HG03571 (cell line): Measurements from ENCODE around the gene PAQR9.
"Not testable (repeated sequence)": the region's sequence is repeated elsewhere in the genome, so short reads cannot be mapped to it uniquely, and the experiment has no call there.

ENCODE experiments used
- ATAC-seq: cut with Tn5 transposase; IDR thresholded peaks from one replicate; pipeline ENCODE4 v1.9.1; 2021; ENCODE audit not compliant: unreplicated experiment

The PAQR9 gene

GRCh38 chr3:142963516-142964448, at the start of gene PAQR9:
Gene PAQR9, minus strand, starts transcription at chr3:142963674. Its CDS starts 338 bp downstream, at chr3:142963336.
- ATAC-seq = no peak

GRCh38 chr3:143011705-143012104, 48.2 kb upstream of the PAQR9 start:
- ATAC-seq = no peak

GRCh38 chr3:143010024-143010423, 46.5 kb upstream of the PAQR9 start:
- no peak for ATAC-seq

DNA sequence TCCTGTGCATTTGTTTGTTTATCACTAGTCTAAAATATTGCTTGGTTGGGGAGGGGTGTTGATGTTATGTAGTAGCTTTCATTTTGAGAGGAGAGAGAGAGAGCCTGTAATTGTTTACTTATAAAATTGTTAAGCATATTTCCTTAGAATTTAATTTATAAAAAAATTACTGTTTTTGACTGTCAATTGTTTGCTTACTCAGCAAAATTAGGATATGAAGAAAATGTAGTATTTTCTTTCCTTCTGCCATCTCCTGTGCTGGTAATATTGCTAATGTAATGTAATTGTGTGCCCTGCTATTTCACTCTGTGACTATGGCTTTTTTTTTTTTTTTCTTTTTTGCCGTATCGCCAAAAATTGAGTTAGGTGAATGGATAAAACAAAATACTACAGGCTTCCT, 41.3 kb upstream of the PAQR9 start:
- ATAC-seq = no peak

DNA sequence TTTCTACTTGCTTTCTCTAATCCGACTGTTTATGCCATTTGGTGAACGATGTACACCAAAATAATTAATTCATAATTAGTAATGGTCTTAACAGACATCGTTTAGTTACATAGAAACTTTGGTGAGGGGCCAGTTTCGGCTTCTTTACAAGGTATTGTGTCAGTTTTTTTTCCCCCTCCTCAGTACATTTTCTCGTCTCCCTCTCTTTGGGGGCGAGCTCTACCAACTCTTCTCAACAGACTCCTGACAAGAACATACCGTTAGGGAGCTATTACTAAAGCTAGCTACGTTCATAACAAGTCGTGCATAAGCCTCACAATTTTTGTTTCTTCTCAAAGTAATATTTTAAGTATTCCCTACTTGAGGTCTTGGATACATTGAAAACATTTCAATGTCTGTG, 39.3 kb upstream of the PAQR9 start:
- ATAC-seq = no peak

- peak; percentile 21 for ATAC-seq
Measured at GRCh38 chr3:143002083-143002712, 38.7 kb upstream of the PAQR9 start.

DNA sequence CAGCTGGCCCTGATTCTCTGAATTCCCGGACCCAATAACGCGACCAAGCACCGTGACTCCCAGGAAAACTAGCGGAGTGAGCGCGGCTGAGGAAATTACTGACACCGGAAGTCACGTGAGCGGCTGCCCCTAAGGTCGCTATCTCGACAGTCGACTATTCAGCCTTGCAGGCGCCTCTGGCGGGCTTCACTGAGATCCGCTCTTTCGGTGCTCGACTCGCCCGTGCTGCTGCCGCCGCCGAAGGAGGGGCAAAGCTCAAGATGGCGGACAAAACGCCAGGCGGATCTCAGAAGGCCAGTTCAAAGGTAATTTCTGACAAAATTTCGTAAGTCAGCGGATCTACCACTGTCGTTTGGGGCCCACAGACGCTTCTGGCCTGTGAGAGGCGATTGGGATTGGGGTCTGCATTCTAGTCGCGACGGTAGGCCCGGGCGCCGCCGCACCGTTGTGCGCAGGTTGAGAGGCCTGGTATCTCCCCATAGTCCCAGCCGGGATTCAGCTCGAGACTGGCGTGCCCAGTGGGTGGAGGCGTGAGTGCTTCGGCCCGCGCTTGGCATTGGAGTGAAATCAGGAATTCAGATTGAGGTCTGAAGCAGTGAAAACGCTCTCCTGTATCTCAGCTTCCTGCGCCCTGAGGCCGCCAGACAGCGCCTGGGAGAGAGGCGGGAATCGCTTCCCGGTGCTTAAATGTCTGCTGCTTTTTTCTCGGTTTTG, 38.1 kb upstream of the PAQR9 start, which contains the start of gene U2SURP:
Gene U2SURP (plus strand): TSS at position 202 of the 714 bp plus-strand sequence. CDS start 59 bp downstream, at position 261.
- peak; percentile 91 for ATAC-seq

DNA sequence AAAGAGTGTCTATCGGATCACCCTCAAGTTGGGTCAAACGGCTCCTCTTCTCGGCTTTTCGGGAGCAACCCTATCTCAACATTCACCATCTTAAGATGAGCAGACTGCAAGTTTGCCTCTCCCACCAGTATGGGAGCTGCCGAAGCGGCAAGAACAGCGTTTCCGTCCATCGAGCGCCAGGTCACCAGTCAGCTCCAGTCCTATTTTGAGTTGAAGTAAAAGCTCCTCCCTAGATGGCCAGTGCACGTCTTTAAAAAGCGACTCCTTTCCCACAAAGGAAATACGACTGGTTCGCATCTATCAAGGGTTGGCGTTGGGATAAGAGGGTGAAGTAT, 37.5 kb upstream of the PAQR9 start:
- ATAC-seq = peak; percentile 74

DNA sequence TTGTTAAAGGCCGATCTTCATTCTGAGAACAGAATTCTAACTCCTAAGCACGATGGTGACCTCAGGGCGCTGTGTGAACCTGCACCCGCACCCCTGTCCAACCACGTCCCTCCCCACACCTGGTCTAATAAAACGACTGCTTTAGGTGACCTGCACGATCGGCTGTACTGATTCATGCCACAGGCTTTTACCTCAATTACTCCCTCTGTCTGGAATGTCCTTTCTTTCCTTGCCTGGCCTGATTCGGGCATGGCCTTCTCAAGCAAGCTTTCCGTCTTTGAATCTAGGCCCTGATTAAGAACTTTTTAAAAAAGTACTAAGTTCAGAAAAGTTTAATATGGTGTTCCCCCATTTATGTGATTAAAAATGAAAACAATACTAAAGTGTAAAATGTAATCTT, 37.1 kb upstream of the PAQR9 start:
- no peak for ATAC-seq

GRCh38 chr3:142999881-143000280, 36.4 kb upstream of the PAQR9 start:
- ATAC-seq = no peak

- no peak for ATAC-seq
Measured at GRCh38 chr3:142998439-142998838, 35.0 kb upstream of the PAQR9 start.

- ATAC-seq = no peak
Measured at GRCh38 chr3:142997330-142997729, 33.9 kb upstream of the PAQR9 start.

DNA sequence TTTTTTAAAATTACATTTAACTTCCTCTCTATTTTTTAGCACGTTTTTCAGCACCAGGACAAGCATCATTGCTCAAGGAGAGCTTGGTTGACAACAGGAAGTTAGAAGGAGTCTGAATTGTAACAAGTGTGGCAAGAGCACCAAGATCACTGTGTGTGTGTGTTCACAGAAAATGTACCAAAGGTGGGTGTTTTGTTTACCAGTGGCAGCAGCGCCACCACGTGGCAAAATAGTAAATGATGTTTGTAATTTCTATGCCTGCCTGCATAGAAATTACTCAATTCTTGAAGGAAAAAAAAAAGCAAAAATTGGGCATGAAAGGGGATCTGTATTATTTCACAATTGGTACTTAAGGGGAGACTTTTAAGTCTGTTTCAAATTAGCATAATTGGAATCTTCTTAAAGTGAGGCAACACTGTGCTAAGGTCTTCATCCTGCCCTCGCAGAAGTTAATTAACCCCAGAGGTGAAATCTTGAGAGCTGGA, 30.5 kb upstream of the PAQR9 start:
- ATAC-seq = no peak

- no peak for ATAC-seq
Measured at GRCh38 chr3:142992323-142992722, 28.8 kb upstream of the PAQR9 start.

GRCh38 chr3:142990721-142991120, 27.2 kb upstream of the PAQR9 start:
- no peak for ATAC-seq

DNA sequence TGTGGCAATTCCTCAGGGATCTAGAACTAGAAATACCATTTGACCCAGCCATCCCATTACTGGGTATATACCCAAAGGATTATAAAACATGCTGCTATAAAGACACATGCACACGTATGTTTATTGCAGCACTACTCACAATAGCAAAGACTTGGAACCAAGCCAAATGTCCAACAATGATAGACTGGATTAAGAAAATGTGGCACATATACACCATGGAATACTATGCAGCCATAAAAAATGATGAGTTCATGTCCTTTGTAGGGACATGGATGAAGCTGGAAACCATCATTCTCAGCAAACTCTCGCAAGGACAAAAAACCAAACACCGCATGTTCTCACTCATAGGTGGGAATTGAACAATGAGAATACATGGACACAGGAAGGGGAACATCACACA, 25.4 kb upstream of the PAQR9 start:
- not testable (repeated sequence) for ATAC-seq

DNA sequence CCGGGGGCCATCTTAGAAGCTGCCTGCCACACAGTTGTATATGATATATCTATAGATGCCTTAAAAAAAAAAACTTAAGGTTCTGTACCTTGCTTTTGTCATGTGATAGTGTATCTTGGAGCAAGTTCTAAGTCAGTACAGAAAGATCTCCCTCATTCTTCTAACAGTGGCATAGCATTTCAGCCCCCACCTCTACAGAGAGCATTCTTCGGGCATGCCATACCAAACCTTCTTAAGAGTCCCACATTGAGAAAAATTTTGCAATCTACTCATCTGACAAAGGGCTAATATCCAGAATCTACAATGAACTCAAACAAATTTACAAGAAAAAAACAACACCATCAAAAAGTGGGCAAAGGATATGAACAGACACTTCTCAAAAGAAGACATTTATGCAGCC, 24.7 kb upstream of the PAQR9 start:
- ATAC-seq = not testable (repeated sequence)

DNA sequence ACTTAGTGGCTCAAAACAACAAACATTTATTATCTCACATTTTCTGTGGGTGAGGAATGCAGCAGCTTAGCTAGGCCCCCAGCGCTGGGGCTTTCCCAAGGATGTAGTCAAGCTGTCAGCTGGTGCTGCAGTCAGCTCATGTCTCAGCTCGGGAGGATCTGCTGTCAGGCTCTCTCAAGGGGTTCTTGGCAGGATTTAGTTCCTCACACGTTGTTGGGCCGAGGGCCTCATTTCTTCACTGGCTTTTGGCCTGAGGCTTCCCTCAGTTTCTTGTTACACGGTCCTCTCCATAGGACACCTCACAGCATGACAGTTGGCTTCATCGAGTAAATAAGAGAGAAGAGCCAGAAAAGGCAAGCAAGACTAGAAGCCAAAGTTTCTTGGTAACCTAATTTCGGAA, 24.2 kb upstream of the PAQR9 start:
- no peak for ATAC-seq

DNA sequence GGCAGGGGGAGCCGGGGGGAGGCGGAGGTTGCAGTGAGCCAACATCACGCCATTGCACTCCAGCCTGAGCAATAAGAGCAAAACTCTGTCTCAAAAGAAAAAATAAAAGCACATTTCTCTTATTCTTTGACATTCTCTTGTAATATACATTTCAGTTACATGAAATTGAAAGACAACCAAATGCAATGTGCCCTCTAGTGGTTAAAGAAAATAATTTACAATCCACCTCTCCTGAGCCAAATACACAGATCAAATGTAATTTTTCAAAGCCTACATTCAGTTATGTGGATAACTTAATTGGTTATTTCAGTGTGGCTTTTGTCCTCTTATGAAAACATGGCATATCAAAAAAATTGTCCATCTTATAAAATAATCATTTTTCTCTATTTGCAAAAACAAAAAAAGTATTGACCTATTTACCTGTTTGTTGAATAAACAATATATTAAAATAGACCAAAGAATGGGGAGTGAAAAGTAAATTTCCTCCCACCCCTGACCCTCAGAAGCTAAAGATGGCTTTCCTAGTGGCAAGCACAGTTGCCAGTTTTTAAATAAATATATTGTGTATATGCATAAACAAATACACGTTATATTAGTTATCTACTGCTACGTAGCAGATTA, 23.7 kb upstream of the PAQR9 start:
- ATAC-seq = peak; percentile 45

DNA sequence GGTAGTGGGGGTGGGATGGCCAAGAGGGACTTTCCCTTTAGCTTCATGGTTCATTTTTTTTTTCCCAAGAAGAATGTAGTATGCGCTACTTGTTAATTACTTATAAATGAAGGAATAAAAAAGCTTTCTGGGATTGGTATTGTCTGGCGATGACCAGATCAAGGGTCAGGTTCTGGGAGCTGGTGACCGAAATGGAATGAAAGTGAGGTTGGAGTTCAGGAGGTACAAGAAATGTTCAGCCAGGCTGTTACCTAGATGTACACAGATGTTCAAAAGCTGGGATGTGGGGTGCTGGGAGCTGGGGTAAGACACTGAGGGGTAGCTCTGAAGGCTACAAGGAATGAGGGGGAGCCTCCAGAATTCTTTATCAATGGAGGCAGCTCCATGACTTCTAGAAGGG, 20.8 kb upstream of the PAQR9 start:
- ATAC-seq = no peak

- ATAC-seq = no peak
Measured at GRCh38 chr3:142983318-142983717, 19.8 kb upstream of the PAQR9 start.
